ENCODE measurements around the gene BAAT. TPM values are rescaled to one million over a fixed set of nuclear protein-coding genes. Genes with fewer than 3 reads are reported as not detected.

BAAT gene
- total RNA-seq, 4 donors from 2014 or later = not detected

DNA sequence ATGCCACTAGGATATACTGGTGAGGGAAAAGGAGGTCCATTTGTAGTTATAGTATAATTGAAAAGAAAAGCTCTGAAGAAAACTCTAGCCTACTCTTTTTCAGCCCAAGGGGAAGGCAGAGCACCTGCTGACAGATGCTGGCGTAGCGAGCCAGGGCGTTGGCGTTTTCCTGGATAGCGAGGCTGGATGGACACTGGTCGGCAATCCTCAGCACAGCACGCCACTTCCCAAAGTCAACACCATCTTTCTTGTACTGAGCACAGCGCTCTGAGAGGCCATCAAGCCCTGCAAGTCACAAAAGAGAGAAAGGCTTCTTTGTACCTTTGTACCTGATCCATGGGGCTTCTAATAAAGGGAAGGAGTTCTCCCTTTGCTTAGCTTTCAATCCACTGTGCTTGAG, 42.6 kb upstream of the BAAT start:
- no peak for ATAC-seq (ENCODE audit: low FRiP score)
- no peak for DNase-seq (ENCODE audit: low spot score)

DNA sequence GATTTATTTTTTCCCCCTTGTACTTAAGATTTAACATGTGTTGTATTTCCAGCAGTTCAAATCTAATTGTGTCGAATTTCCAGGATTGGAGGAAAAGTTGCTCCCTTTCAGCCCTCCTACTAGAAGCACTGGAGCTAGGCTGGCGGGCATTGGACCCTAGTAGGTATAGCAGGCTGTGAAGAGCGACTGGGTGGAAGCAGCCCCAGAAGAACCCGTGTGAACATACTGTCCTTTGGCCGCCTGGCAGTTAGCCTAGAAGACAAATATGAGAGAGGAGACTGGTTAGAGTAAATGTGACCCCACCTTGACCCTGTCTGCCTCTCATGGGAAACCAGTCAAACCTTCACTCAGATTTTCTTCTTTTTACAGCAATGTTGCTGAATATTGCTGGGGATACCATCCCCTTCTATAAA, 36.9 kb upstream of the BAAT start:
- TF ChIP-seq, protein P1, sequence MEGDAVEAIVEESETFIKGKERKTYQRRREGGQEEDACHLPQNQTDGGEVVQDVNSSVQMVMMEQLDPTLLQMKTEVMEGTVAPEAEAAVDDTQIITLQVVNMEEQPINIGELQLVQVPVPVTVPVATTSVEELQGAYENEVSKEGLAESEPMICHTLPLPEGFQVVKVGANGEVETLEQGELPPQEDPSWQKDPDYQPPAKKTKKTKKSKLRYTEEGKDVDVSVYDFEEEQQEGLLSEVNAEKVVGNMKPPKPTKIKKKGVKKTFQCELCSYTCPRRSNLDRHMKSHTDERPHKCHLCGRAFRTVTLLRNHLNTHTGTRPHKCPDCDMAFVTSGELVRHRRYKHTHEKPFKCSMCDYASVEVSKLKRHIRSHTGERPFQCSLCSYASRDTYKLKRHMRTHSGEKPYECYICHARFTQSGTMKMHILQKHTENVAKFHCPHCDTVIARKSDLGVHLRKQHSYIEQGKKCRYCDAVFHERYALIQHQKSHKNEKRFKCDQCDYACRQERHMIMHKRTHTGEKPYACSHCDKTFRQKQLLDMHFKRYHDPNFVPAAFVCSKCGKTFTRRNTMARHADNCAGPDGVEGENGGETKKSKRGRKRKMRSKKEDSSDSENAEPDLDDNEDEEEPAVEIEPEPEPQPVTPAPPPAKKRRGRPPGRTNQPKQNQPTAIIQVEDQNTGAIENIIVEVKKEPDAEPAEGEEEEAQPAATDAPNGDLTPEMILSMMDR (IDR thresholded peaks at IDR 0.05) = no peak
- DNase-seq (ENCODE audit: low spot score) = no peak
- no peak for ATAC-seq (ENCODE audit: low FRiP score)

More for the DNA sequence above, 42.6 kb upstream of the BAAT start:
- TF ChIP-seq, protein P1 (IDR thresholded peaks at IDR 0.05) = no peak

DNA sequence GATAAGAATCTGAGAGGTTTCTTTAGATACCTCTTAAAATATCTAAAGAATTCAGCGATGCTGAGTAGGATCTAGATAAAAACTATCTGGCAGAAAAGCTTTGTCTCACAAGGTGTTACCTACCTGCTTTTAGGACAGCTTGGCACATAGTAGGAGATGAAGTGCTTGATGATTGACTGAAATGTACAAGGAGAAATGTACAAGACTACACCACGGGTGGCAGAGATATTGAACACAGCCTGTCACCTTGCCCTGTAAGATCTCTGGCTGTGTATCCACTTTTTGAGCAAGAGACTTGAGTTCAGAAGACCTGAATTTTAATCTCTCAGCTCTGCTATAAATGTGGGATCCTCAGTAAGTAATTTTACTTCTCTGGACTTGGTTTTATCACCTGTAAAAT, 35.1 kb upstream of the BAAT start:
- TF ChIP-seq, protein P1 (IDR thresholded peaks at IDR 0.05) = no peak
- ATAC-seq (ENCODE audit: low FRiP score) = no peak

DNA sequence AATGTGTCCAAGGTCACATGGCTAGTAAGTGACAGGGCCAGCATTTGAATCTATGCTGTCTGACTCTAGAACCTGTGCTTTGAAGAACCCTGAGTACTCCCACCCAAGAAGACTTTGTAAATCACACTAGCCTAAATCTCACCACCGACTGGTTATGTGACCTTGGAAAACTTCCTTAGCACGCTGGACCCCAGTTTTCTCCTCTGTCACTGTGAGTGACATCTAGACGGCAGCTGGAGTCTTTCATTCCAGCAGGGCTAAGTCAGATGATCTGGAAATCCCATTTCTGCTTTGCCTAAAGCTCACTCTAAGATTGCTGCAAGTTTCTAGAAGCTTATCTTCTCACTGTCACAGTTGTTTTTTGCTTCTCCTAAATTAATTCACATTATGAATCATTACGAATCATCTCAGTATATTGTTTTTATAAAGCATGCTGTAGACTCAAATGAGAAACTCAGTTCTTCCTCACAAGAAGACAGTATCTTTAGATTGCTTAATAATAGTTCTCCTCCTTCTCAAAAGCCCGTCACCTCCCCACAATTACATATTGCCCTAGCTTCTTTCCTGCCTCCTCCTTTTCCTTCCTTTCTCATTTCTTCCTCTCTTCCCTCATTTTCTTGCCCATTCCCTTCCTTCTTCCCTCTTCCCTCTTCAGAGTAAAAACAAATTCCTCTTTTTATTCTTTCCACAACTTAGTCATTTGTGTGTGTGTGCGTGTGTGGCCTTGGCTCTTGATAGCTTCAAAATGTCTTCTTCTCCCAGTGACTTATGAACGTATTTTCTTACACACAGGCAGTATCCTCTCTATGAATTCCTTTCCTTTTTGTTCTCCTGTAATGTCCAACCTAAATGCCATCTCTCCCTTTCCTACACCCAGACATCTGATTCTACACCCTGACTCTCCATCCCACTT, 34.0 kb upstream of the BAAT start:
- DNase-seq (ENCODE audit: low spot score) (no peak), ATAC-seq (ENCODE audit: low FRiP score) (no peak)
- TF ChIP-seq, protein P1 (IDR thresholded peaks at IDR 0.05) = no peak

More for the DNA sequence above, 35.1 kb upstream of the BAAT start:
- no peak for DNase-seq (ENCODE audit: low spot score)

DNA sequence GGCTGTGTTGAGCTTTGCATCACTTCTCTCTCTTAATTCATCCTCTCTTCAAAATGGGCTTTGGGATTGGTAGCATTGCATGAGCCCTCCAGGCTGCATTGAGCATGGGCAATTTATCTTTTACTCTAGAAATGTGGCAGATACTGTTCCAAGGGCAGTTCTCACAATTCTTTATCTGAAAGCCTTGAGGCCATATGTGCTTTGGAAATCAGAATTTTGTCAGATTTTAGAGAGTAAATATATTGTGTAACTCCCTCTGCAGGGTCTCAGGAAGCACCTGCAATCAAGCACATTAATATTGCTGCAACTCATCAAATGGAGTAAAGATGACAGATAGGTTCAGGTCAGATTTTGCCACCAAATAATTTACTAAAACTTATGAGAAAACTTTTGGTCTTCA, 33.2 kb upstream of the BAAT start:
- DNase-seq (ENCODE audit: low spot score) (no peak), ATAC-seq (ENCODE audit: low FRiP score) (no peak)
- TF ChIP-seq, protein P1 (IDR thresholded peaks at IDR 0.05) = no peak

DNA sequence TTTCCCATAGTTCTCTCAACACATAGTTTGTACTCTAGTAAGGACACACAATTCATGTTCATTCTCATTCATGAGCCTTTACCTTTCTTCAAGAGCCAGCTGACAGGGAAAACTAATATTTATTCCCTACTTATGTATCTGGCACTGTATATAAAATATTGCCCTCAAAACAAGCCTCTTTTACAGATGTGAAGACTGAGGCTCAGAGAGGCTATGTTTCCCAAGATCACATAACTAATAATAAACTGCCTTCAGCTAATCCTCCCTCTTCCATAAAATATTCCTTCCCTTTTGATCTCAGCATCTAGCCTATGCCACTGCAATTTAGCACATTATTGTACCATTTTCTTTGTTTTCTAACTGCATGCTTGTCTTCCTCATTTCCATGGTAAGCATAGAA, 32.6 kb upstream of the BAAT start:
- TF ChIP-seq, protein P1 (IDR thresholded peaks at IDR 0.05) = no peak
- ATAC-seq (ENCODE audit: low FRiP score) (no peak), DNase-seq (ENCODE audit: low spot score) (no peak)

DNA sequence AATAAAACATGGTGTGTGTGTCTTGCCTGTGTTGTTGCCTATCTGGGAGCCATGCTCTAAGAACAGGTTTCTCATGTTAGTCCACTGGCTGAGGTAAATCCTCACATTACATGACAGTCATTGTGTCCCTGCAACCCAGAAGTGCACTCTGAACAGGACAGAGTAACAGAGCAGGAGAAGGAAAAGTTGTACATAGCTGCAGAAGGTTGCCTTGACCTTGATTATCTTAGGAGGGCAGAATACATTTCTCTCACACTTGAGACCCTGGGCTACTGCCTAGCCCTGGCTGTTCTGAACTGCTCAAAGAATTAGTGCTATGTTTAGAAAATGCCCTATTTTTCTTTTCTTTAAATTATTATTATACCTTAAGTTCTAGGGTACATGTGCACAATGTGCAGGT, 30.8 kb upstream of the BAAT start:
- ATAC-seq (ENCODE audit: low FRiP score) (no peak), DNase-seq (ENCODE audit: low spot score) (no peak)
- TF ChIP-seq, protein P1 (IDR thresholded peaks at IDR 0.05) = no peak

All from omental fat pad (tissue), 4 donors.